Immature natural killer cell (primary cell): Measurements from ENCODE around the gene POLE. TPM values are rescaled to one million over a fixed set of nuclear protein-coding genes. Genes with fewer than 3 reads are reported as not detected.

Experiments used
- DNase-seq, 3 donors: peaks; one replicate each; pipeline ENCODE4 v3.0.0; 2022; ENCODE audit warnings: mixed read lengths in 1 of 3
- H3K27ac Mint-ChIP-seq, 6 donors: one replicate each; pipeline ENCODE4 v1.8.0; 2020; ENCODE audit warnings: mixed read lengths in 6 of 6, mild to moderate bottlenecking in 5 of 6, inconsistent platforms in 4 of 6, moderate library complexity in 3 of 6
- H3K27me3 Mint-ChIP-seq, 3 donors: one replicate each; pipeline ENCODE4 v1.8.0; 2020 to 2021; ENCODE audit warnings: low read depth in 3 of 3, mild to moderate bottlenecking in 3 of 3, mixed read lengths in 3 of 3, moderate library complexity in 3 of 3, inconsistent platforms in 1 of 3
- H3K36me3 Mint-ChIP-seq, 3 donors: one replicate each; pipeline ENCODE4 v1.8.0; 2020; ENCODE audit warnings: mixed read lengths in 3 of 3, inconsistent platforms in 2 of 3, mild to moderate bottlenecking in 2 of 3
- H3K4me1 Mint-ChIP-seq, 2 donors: one replicate each; pipeline ENCODE4 v1.8.0; 2020; ENCODE audit warnings: inconsistent platforms in 2 of 2, mild to moderate bottlenecking in 2 of 2, mixed read lengths in 2 of 2, moderate library complexity in 1 of 2
- H3K4me3 Mint-ChIP-seq, 5 donors: one replicate each; pipeline ENCODE4 v1.8.0; 2020; ENCODE audit warnings: mild to moderate bottlenecking in 5 of 5, mixed read lengths in 5 of 5, inconsistent platforms in 3 of 5, moderate library complexity in 3 of 5
- H3K9me3 Mint-ChIP-seq, 6 donors: one replicate each; pipeline ENCODE4 v1.8.0; 2020; ENCODE audit warnings: mild to moderate bottlenecking in 6 of 6, mixed read lengths in 6 of 6, inconsistent platforms in 4 of 6, moderate library complexity in 3 of 6
- polyA plus RNA-seq, 3 donors: library from polyadenylated mRNA; unstranded; fragments of 300-500 nt; fragmentation: Illumina TruSeq; gene quantifications; one replicate each; pipeline ENCODE4 v1.2.3, GENCODE V29; 2021

The POLE gene
- polyA plus RNA-seq, 3 donors from 2014 or later, result 2.2 to 8.8 (median 2.3) TPM

DNA sequence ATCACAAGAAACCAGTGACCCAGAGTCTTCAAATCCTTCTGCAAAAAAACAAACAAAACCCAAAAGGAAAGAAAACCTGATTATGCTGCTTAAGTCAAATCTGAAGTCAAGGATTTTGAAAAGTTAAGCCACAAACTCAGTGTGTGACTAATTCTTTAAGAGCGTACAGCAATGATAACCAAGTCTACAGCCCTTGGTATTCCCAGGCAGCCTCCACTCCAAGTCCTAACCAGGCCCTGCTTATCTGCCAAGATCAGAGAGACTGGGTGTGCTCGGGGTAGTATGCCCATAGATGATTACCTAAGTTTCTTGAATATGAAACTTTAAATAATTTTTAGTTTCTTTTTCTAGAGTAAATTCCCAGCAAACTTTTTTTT lies 36.6 kb upstream of the POLE start:
- peaks cover 0 to under 1% of the 10 kb centered on the region in 2 donors for H3K4me1 Mint-ChIP-seq
- H3K27ac Mint-ChIP-seq, result no peak overlapping the region
- no peak overlapping the region for H3K4me3 Mint-ChIP-seq
- H3K27me3 Mint-ChIP-seq, result peaks cover 0 to 3% (median 2%) of the 10 kb centered on the region in 3 donors
- H3K9me3 Mint-ChIP-seq, result no peaks in the 10 kb centered on the region
- no peak for DNase-seq
- H3K36me3 Mint-ChIP-seq, result peaks cover 15 to 29% (median 22%) of the 10 kb centered on the region in 3 donors

DNA sequence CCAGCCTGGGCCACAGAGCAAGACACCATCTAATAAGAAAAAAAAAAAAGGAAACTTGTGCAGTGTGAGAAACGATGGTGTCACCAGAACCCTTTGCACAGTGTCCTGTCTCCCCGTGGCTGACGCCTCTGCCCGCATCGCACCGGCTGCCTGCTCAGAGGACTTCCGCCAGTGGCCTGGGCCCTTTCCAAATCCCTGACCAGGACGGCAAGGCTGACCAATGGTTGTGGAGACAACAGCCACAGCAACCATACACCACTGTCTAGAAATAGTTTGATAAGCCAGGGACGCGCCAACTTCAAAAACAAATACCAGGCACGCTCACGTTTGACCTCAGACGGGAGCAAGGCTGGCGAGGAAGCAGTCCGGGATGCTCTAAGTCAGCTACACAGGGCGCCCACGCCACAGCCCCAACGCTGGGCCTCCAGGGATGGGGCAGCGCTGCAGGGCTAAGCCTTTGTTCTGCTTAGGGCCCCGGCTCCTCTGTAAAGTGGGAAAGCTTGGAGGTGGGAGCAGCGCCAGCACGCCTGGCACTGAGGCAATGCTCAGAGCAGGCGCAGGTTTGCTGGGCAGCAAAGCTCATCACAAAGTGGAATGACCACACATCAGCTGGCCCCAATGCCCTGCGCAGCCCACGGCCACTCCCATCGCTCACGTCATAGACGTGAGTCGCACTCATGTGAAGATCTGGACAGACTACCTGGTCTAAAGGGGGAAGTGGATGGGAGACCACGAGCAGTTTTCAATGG lies 36.0 kb upstream of the POLE start:
- H3K27me3 Mint-ChIP-seq, result peaks cover 0 to 3% (median 2%) of the 10 kb centered on the region in 3 donors
- H3K27ac Mint-ChIP-seq, result peak overlapping the region in 2 of 6 donors; percentile 28 to 39
- no peak overlapping the region for H3K4me3 Mint-ChIP-seq
- no peaks in the 10 kb centered on the region for H3K9me3 Mint-ChIP-seq
- DNase-seq, result no peak
- H3K36me3 Mint-ChIP-seq, result peaks cover 12 to 26% (median 20%) of the 10 kb centered on the region in 3 donors
- no peaks in the 10 kb centered on the region for H3K4me1 Mint-ChIP-seq

DNA sequence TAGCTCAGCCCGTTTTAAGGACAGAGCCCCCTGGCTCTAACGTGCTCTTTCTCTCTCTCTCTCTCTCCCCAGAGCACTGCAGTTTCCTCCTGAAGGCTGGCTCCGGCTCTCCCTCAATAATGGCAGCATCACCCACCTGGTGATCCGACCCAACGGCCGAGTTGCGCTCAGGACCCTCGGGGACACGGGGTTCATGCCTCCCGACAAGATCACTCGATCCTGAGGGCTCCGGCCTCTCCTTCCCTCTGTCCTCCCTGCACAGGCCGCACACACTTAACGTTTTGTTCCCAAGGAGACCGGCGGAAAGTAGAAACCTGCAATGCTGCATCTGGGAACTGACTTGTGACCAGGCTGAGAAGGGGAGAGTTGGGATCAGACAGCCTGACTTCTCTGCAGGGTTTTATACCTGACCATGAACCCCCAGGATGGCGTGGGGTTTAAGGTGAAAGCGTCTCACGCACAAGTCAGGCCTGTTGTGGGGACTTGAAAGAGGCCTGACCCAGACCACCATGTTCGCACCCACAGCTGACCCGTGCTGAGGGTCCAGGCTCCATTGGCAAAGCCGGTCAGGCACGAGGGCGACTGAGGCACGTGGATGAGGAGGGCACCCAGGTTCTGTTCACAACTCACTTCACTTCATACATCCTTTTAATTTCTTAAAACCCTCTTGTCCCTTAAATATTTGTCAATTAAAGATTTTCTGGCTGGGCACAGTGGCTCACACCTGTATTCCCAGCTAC lies 33.6 kb upstream of the POLE start:
- H3K9me3 Mint-ChIP-seq, result no peaks in the 10 kb centered on the region
- H3K36me3 Mint-ChIP-seq, result peaks cover 3 to 9% (median 5%) of the 10 kb centered on the region in 3 donors
- peaks cover 0 to 3% (median 2%) of the 10 kb centered on the region in 3 donors for H3K27me3 Mint-ChIP-seq

DNA sequence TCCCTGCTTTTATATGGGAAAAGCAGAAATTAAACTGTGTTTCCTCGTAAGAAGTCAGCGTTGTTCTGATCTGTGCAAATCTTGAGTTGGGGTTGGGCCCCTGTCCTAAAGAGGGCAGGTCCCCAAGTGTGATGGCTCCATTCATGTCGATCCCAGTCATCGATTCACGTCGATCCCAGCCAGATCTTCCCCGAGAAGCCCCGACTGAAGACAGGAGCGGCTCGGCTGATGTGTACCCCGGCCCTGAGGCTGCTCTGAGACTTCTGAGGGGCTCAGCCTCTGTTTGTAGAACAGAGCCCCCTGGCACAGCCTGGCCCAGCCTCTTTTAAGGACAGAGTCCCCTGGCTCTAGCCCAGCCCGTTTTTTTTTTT lies 32.8 kb upstream of the POLE start:
- Mint-ChIP-seq H3K4me3 (no peak overlapping the region), H3K36me3 (peaks cover 0 to 4% (median 0%) of the 10 kb centered on the region in 3 donors), H3K27ac (no peak overlapping the region), H3K4me1 (no peaks in the 10 kb centered on the region), H3K9me3 (no peaks in the 10 kb centered on the region), H3K27me3 (peaks cover 0 to 3% (median 2%) of the 10 kb centered on the region in 3 donors)
- DNase-seq, result no peak

More for the DNA sequence above, 33.6 kb upstream of the POLE start:
- H3K4me3 Mint-ChIP-seq, result no peak overlapping the region
- H3K4me1 Mint-ChIP-seq, result no peaks in the 10 kb centered on the region
- DNase-seq, result no peak
- no peak overlapping the region for H3K27ac Mint-ChIP-seq

DNA sequence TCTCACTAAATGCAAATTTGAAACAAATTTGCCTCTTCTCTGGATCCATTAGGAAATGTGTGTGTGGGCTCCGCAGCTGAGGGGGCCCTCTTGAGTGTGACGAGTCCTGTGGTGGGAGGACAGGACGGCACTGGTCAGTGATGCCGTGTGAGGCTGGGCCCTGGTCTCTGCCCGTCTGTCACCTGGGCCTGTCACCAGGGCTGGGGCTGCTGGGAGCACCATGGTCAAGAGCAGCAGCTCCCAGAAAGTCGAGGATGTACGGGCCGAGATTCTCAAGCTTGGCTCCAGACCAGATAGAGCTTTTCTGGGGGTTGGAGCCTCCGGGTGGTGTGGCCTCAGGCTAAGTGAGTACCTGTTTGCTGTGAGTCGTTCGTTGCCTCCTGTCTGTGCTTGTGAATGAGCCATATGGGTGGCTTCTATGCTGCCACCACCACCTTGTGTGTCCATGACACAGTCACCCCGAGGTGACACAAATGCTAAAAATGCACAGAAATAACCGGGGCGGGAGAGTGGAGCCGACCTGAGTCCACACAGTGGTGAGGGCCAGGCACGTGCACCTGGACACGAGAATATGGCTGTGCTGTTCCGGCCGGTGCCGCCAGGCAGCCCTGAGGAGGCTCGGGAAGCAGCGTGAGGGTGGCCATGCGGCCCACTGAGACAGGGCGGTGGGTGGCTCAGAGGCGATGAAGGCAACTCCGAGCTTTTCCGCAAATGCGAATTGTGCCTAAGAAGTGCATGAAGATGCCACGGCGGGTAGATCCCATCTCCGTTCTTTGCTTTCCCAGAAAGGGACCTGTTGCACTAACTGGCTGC lies 32.2 kb upstream of the POLE start:
- Mint-ChIP-seq H3K27ac (no peak overlapping the region), H3K36me3 (peaks cover 0 to 4% (median 0%) of the 10 kb centered on the region in 3 donors)

DNA sequence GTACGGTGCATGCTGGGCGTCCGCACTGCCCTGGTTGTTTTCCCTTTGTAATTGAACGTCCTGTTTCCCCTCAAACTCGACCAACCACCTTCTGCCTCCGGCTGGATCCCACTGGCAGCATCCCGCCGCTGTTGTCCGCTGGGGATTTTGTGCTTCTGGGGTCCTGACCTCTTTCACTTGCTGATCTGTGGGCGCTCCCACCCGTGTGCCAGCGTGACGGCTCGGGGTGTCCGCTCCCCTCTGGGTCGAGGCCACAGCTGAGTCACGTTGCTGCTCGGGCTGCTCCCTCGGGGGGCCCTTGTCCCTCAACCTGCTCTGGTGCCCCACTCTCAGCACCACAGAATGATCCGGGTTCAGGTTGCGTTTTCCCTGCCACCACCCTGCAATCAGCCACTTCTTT lies 31.5 kb upstream of the POLE start:
- H3K27me3 Mint-ChIP-seq, result peaks cover 0 to 3% (median 2%) of the 10 kb centered on the region in 3 donors
- no peaks in the 10 kb centered on the region for H3K9me3 Mint-ChIP-seq
- H3K4me3 Mint-ChIP-seq, result no peak overlapping the region
- peaks cover 0 to 4% (median 0%) of the 10 kb centered on the region in 3 donors for H3K36me3 Mint-ChIP-seq
- H3K27ac Mint-ChIP-seq, result no peak overlapping the region
- H3K4me1 Mint-ChIP-seq, result peaks cover 3 to 6% of the 10 kb centered on the region in 2 donors
- no peak for DNase-seq

More for the DNA sequence above, 32.2 kb upstream of the POLE start:
- peaks cover 0 to 3% (median 2%) of the 10 kb centered on the region in 3 donors for H3K27me3 Mint-ChIP-seq
- H3K4me1 Mint-ChIP-seq, result peaks cover 3 to 4% of the 10 kb centered on the region in 2 donors
- no peak overlapping the region for H3K4me3 Mint-ChIP-seq
- no peak for DNase-seq
- no peaks in the 10 kb centered on the region for H3K9me3 Mint-ChIP-seq

DNA sequence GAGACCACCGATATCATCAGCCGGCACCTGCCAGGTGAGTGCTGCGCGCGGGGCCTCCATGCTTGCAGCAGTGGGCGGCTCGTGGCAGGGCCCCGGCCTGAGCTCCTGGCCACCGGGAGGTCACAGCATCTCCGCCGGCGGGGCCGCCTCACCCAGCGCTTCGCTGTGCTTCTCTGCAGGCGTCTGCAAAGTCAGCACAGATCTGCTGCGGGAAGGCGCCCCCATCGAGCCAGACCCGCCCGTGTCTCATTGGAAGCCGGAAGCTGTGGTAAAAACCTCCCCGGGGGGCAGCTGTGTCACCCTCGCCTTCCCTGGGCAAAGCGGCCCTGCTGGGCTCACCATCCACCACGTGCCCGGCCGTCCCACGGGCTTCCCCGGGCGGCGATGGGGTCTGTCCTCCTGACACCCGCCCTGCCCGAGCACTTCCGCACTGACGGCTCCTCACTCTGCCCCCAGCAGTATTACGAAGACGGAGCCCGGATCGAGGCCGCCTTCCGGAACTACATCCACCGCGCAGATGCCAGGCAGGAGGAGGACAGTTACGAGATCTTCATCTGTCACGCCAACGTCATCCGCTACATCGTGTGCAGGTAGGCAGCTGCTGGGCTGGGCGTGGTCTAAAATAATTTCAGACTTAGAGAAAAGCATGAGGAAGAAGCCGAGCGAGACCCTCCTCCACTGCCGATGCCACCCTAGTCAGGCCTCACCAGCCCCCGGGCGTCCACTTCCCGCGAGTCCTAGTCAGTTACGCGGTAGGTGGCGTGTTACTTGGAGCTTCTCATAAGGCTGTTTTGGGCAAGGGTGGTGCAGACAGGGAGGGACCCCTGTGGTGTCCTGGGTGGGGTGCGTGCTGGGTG lies 30.6 kb upstream of the POLE start:
- Mint-ChIP-seq H3K9me3 (no peaks in the 10 kb centered on the region), H3K27ac (no peak overlapping the region), H3K4me1 (peaks cover 7 to 14% of the 10 kb centered on the region in 2 donors), H3K36me3 (peaks cover 0 to 4% (median 0%) of the 10 kb centered on the region in 3 donors), H3K4me3 (no peak overlapping the region), H3K27me3 (peaks cover 0 to 3% (median 3%) of the 10 kb centered on the region in 3 donors)
- DNase-seq, result no peak

DNA sequence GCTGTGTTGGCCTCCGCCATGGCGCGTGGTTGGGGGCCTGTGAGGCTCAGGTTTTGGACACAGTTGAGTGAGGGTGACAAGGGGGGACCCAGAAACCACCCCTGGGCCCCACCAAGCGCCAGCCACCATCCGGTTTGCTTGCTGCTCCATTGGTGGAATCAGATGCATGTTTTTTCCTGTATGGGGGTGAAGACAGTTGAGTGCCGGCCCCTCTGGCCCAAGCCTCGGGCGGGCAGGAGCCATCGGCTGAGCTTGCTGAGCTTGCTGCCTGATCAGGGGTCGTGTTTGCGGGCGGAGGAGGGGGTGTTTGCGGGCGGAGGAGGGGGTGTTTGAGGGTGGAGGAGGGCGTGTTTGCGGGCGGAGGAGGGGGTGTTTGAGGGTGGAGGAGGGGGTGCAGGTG lies 29.9 kb upstream of the POLE start:
- Mint-ChIP-seq H3K9me3 (no peaks in the 10 kb centered on the region), H3K27ac (no peak overlapping the region), H3K4me3 (no peak overlapping the region), H3K27me3 (peaks cover 0 to 3% (median 3%) of the 10 kb centered on the region in 3 donors), H3K4me1 (peaks cover 10 to 18% of the 10 kb centered on the region in 2 donors), H3K36me3 (peaks cover 0 to 4% (median 0%) of the 10 kb centered on the region in 3 donors)
- DNase-seq, result no peak

DNA sequence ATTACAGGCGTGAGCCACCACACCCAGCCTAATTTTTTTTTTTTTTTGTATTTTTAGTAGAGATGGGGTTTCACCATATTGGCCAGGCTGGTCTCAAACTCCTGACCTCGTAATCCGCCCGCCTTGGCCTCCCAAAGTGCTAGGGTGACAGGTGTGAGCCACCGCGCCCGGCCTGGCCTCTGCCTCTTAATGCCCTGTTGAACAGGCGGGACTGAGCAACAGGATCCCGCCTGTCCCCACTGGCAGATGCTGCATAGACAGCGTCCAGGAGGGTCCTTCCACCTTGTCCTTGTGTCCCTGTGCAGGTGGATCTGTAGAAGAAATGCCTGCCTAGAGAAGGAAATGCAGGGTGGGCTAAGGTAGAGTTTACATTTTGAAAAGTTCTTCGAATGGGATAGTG lies 29.2 kb upstream of the POLE start:
- H3K27ac Mint-ChIP-seq, result peak overlapping the region in 1 of 6 donors; percentile 46
- no peak overlapping the region for H3K4me3 Mint-ChIP-seq
- no peaks in the 10 kb centered on the region for H3K9me3 Mint-ChIP-seq
- DNase-seq, result no peak
- H3K27me3 Mint-ChIP-seq, result peaks cover 0 to 3% (median 3%) of the 10 kb centered on the region in 3 donors
- peaks cover 12 to 24% of the 10 kb centered on the region in 2 donors for H3K4me1 Mint-ChIP-seq
- H3K36me3 Mint-ChIP-seq, result peaks cover 0 to 4% (median 0%) of the 10 kb centered on the region in 3 donors

DNA sequence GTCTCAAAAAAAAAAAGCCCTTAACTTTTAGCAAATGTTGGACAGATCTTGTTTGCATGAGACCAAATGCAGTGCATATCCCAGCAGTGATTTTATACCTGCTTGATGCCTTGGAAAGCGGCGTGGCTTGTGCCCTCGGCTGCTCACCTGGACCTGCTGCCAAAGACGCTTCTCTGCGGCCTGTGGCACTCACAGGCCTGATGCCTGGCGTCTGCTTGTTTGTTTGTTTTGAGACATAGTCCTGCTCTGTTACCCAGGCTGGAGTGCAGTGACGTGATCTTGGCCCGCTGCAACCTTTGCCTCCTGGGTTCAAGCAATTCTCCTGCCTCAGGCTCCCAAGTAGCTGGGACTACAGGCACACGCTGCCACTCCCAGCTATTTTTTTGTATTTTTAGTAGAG lies 28.7 kb upstream of the POLE start:
- no peaks in the 10 kb centered on the region for H3K9me3 Mint-ChIP-seq
- H3K36me3 Mint-ChIP-seq, result peaks cover 0 to 4% (median 0%) of the 10 kb centered on the region in 3 donors
- no peak for DNase-seq
- no peak overlapping the region for H3K27ac Mint-ChIP-seq
- peaks cover 0 to 3% (median 3%) of the 10 kb centered on the region in 3 donors for H3K27me3 Mint-ChIP-seq
- peaks cover 14 to 25% of the 10 kb centered on the region in 2 donors for H3K4me1 Mint-ChIP-seq
- no peak overlapping the region for H3K4me3 Mint-ChIP-seq

DNA sequence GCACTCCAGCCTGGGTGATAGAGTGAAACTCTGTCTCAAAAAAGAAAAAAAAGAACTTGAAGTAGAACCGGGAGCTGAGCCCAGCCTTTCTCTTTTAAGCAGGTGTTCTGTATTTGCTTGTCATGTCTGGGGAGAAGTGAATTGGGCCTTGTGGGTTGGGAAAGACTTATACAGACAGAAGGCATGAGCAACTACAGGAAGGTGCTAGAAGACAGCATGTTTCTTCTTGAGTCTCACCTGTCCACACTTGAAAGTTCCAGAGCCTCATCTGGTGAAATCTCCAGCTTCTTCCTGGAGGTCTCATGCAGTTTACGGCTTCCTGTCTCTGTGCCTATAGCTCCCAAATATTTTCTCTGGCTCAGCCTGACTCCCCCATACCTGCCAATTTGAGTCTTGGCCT lies 26.0 kb upstream of the POLE start:
- Mint-ChIP-seq H3K4me3 (peak overlapping the region in 3 of 5 donors; percentile 27 to 57 (median 33)), H3K9me3 (peaks cover 0 to 5% (median 0%) of the 10 kb centered on the region in 6 donors), H3K27ac (peak overlapping the region in 1 of 6 donors; percentile 34), H3K36me3 (peaks cover 0 to 4% (median 0%) of the 10 kb centered on the region in 3 donors), H3K4me1 (peaks cover 20 to 31% of the 10 kb centered on the region in 2 donors), H3K27me3 (peaks cover 2 to 5% (median 3%) of the 10 kb centered on the region in 3 donors)
- DNase-seq, result no peak

DNA sequence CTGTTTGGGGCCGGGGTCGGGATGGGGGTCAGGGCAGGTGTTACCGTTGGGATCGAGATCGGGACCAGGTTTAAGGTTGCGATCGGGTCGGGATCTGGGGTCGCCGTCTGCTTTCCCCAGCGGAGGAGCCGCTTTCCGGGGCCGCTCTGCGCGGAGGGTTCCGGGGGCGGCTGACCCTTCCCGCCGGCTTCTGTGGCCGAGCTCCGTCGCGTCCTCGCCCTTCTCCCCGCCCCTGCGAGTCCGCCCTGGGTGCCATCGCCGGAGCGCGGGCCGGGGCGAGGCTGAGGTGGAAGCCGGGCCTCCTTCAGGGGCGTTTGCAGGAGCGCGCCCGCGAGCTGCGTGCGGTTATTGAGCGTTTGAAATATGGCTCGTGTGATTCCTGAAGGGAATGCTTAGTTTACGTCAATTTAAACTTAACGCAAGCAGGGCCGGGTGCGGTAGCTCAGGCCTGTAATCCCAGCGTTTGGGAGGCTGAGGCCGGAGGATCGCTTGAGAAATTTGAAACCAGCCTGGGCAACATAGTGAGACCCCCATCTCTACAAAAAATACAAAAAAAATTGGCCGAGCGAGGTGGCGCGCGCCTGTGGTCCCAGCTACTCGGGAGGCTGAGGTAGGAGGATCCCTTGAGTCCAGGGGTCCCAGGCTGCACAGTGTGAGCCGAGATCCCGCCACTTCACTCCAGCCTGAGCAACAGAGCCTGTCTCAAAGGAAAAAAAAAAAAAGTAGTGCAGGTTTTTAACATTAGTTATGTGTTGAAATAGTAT lies 24.1 kb upstream of the POLE start:
- H3K27ac Mint-ChIP-seq, result peak overlapping the region in 4 of 6 donors; percentile 20 to 61 (median 26)
- peaks cover 0 to 3% (median 0%) of the 10 kb centered on the region in 3 donors for H3K36me3 Mint-ChIP-seq
- H3K4me3 Mint-ChIP-seq, result peak overlapping the region; percentile 72 to 83 (median 79)
- no peak for DNase-seq
- peaks cover 0 to 12% (median 1%) of the 10 kb centered on the region in 6 donors for H3K9me3 Mint-ChIP-seq
- peaks cover 4 to 5% (median 4%) of the 10 kb centered on the region in 3 donors for H3K27me3 Mint-ChIP-seq
- peaks cover 22 to 31% of the 10 kb centered on the region in 2 donors for H3K4me1 Mint-ChIP-seq
